B cell (primary cell): ENCODE data around the gene B9D1. TPM values are rescaled to one million over a fixed set of nuclear protein-coding genes. Genes with fewer than 3 reads are reported as not detected.

Experiments
- ATAC-seq: fragments of 200-7000 bp; cut with Tn5 transposase; one replicate; pipeline ENCODE4 v1.10.0; 2021; ENCODE audit warnings: low read depth, mild to moderate bottlenecking, moderate number of reproducible peaks, moderate library complexity
- CTCF ChIA-PET: fragments of 350-600 bp; sonication (Branson Sonifier 250); formaldehyde crosslinking; loops from one replicate; lab custom pipeline; 2021; ENCODE audit warnings: antibody characterized with exemption, inconsistent platforms; lab: Charles Lee
- POLR2A ChIA-PET: fragments of 350-600 bp; sonication (Branson Sonifier 250); formaldehyde crosslinking; loops from one replicate; lab custom pipeline; 2021; ENCODE audit warnings: antibody characterized with exemption; lab: Charles Lee
- DNase-seq: peaks from one replicate; pipeline ENCODE4 v3.0.0; 2013
- H2AFZ ChIP-seq: 2 replicates; pipeline ENCODE4 v1.6.1; 2012; ENCODE audit warnings: mild to moderate bottlenecking, low read depth, low read length; ENCODE audit not compliant: insufficient read depth, poor library complexity, severe bottlenecking
- H3K27ac ChIP-seq, 2 donors: 1 replicate in 1 of 2; 2 replicates in 1 of 2; pipeline ENCODE4 v1.5.1; 2012 to 2013; ENCODE audit warnings: low read length in 2 of 2, mild to moderate bottlenecking in 2 of 2, moderate library complexity in 1 of 2
- H3K27me3 ChIP-seq, 4 experiments: fragments of 200-600 bp in 1 of 4; sonication (generic) in 1 of 4; replicated peaks in 1 of 4; 1 replicate in 2 of 4; 2 replicates in 2 of 4; pipeline versions ENCODE4 v1.6.1 to v1.7.0; 2013 to 2016; ENCODE audit warnings: low read length in 3 of 4, mild to moderate bottlenecking in 2 of 4, mixed read lengths in 1 of 4, moderate library complexity in 1 of 4; ENCODE audit not compliant: insufficient read depth in 4 of 4, control insufficient read depth in 3 of 4; ENCODE audit errors: control extremely low read depth in 1 of 4
- H3K36me3 ChIP-seq, 2 experiments: replicated peaks in 1 of 2; 1 replicate in 1 of 2; 2 replicates in 1 of 2; pipeline versions ENCODE4 v1.6.1 to v1.7.1; 2013; ENCODE audit warnings: low read length in 1 of 2; ENCODE audit not compliant: insufficient read depth in 2 of 2, control insufficient read depth in 1 of 2; ENCODE audit errors: control extremely low read depth in 1 of 2, extremely low read depth in 1 of 2
- H3K4me1 ChIP-seq, 2 donors: fragments of 200-600 bp in 1 of 2; sonication (generic) in 1 of 2; 1 replicate in 1 of 2; 2 replicates in 1 of 2; pipeline versions ENCODE4 v1.5.1 to v1.6.1; 2013 to 2017; ENCODE audit warnings: low read length in 2 of 2; ENCODE audit not compliant: control insufficient read depth in 2 of 2, insufficient read depth in 2 of 2
- H3K4me2 ChIP-seq: replicated peaks from 2 replicates; pipeline ENCODE3; 2012; ENCODE audit warnings: mild to moderate bottlenecking, low read depth, low read length; ENCODE audit not compliant: poor library complexity, severe bottlenecking
- H3K4me3 ChIP-seq, 5 experiments: fragments of 200-600 bp in 1 of 5; sonication (generic) in 1 of 5; 1 replicate in 3 of 5; 2 replicates in 2 of 5; pipeline versions ENCODE4 v1.5.1 to v1.7.0; 2011 to 2016; ENCODE audit warnings: low read length in 4 of 5, mild to moderate bottlenecking in 4 of 5, low read depth in 2 of 5, control low read depth in 1 of 5, moderate library complexity in 1 of 5; ENCODE audit not compliant: insufficient read depth in 1 of 5; ENCODE audit errors: control extremely low read depth in 1 of 5, extremely low read depth in 1 of 5
- H3K79me2 ChIP-seq: fragments of 200-600 bp; sonication (generic); one replicate; pipeline ENCODE4 v1.6.0; 2016; ENCODE audit warnings: low read length; ENCODE audit not compliant: control insufficient read depth, insufficient read depth
- H3K9ac ChIP-seq: fragments of 200-600 bp; sonication (generic); 2 replicates; pipeline ENCODE4 v1.6.1; 2017; ENCODE audit warnings: mild to moderate bottlenecking, low read length, moderate library complexity
- H3K9me3 ChIP-seq, 3 donors: one replicate each; pipeline versions ENCODE4 v1.6.1 to v1.7.1; 2013; ENCODE audit warnings: low read length in 2 of 3; ENCODE audit not compliant: control insufficient read depth in 2 of 3, insufficient read depth in 1 of 3; ENCODE audit errors: control extremely low read depth in 1 of 3
- H4K20me1 ChIP-seq: 2 replicates; pipeline ENCODE4 v1.6.0; 2012; ENCODE audit warnings: mild to moderate bottlenecking, low read length; ENCODE audit not compliant: insufficient read depth, control insufficient read depth, poor library complexity, severe bottlenecking
- H3K27ac Mint-ChIP-seq: one replicate; pipeline ENCODE4 v1.8.0; 2021; ENCODE audit warnings: mixed read lengths
- H3K27me3 Mint-ChIP-seq: one replicate; pipeline ENCODE4 v1.8.0; 2021; ENCODE audit warnings: mixed read lengths
- H3K4me1 Mint-ChIP-seq: one replicate; pipeline ENCODE4 v1.8.0; 2021; ENCODE audit warnings: mixed read lengths
- H3K4me3 Mint-ChIP-seq: one replicate; pipeline ENCODE4 v1.8.0; 2021; ENCODE audit warnings: mixed read lengths
- H3K9me3 Mint-ChIP-seq: one replicate; pipeline ENCODE4 v1.8.0; 2022; ENCODE audit warnings: mixed read lengths; ENCODE audit not compliant: insufficient read depth
- EZH2 ChIP-seq: IDR thresholded peaks from 2 replicates; pipeline ENCODE4 v1.6.1; 2012; ENCODE audit warnings: borderline replicate concordance, low read depth, mild to moderate bottlenecking, moderate library complexity, low read length; ENCODE audit not compliant: insufficient read depth, poor library complexity, severe bottlenecking
- WGBS: methylation state at CpG from one replicate; pipeline ENCODE4 v1.1.5; 2013; ENCODE audit warnings: missing lambda C conversion rate; ENCODE audit not compliant: insufficient coverage; 5-methylcytosine and 5-hydroxymethylcytosine counted together
- intact Hi-C: fragments of 100-400 bp; cut with micrococcal nuclease; formaldehyde crosslinking; loops from one replicate; pipeline ENCODE4 v1.10.0; 2022
- polyA minus RNA-seq: library from RNA; depleted of rRNA, polyadenylated mRNA; stranded (reverse); fragments of >200 nt; gene quantifications from 2 replicates; pipeline ENCODE4 v1.2.3, GENCODE V29; 2012
- polyA plus RNA-seq: library from polyadenylated mRNA; depleted of rRNA; stranded (reverse); fragments of >200 nt; gene quantifications from 2 replicates; pipeline ENCODE4 v1.2.3, GENCODE V29; 2012
- total RNA-seq, 2 donors: library from RNA; stranded (reverse); fragments of 120-200 nt in 1 of 2; gene quantifications; 1 replicate in 1 of 2; 2 replicates in 1 of 2; pipeline versions ENCODE4 v1.2.3 to v1.2.4, GENCODE V29; 2013 to 2022
- TF ChIP-seq, protein P1 (sequence below): fragments of 200-600 bp; IDR thresholded peaks from one replicate; pipeline ENCODE4 v1.8.0; 2022; ENCODE audit warnings: antibody characterized with exemption, mild to moderate bottlenecking

Gene B9D1, protein sequence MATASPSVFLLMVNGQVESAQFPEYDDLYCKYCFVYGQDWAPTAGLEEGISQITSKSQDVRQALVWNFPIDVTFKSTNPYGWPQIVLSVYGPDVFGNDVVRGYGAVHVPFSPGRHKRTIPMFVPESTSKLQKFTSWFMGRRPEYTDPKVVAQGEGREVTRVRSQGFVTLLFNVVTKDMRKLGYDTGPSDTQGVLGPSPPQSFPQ
- total RNA-seq: 6.9 and 7.4 TPM in 2 replicates
- total RNA-seq (2013): 2.1 TPM
- 2.5 and 3.3 TPM in 2 replicates for polyA plus RNA-seq
- polyA minus RNA-seq: 1.8 and 4.5 TPM in 2 replicates

DNA sequence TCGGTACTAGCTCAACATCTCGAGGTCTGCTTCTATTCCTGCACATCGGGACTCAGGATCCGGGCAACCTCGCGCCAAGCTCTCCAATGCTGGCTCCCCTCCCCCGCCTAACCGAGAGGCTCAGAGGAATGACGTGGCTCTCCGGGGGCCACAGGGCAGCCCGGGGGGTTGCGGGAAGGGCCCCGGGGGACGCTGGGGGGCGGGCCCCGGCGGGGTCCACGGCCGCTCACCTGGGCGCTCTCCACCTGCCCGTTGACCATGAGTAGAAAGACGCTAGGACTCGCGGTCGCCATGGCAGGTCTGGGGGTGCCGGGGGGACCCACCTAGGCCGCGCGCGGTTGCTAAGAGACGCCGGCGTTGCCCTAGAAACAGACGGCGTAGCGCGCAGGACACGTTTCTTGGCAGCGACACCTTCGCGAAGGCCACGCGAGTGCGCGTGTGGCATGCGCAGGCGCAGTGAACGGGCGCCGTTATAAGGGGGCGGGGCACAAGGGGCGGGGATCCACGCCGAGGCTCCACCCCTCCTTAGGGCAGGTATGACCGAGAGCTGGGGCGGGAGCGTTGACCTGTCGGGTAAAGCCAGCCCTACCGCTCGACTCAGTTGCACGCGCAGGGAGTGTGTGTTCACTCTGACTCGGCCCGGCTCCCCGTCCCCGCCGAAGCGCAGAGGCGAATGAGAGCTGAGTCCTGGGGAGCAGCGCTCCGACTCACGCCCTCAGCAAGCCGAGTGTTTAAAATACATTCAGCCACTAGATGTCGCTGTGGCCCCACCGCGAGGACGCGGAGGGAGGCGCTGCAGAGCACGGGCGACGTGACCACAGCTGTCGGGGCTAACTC, at the start of gene B9D1:
B9D1 (minus strand) TSS at position 447 of the 837 bp plus-strand sequence; CDS start at position 293, 154 bp downstream.
- under 1% methylated on average over 83 of the region's 83 CpGs for WGBS
- intact Hi-C loops: loop anchor here (1.0 to 2.0 kb wide), 8 partner anchors 16 to 404 kb away; partner anchors contain the start of genes ALDH3A2 and MAPK7
- Histone ChIP-seq H3K36me3 (no peaks in the 10 kb centered on the region), H3K27ac (peak within 1 kb of the TSS; percentile 20 to 82), H3K4me1 (peaks cover 7 to 17% of the 10 kb centered on the region in 2 donors), H4K20me1 (no peaks in the 10 kb centered on the region), H3K27me3 (peaks cover 0 to 8% (median 0%) of the 10 kb centered on the region in 4 experiments), H3K4me2 (peak within 1 kb of the TSS; percentile 100), H3K9me3 (no peaks in the 10 kb centered on the region), H3K79me2 (no peaks in the 10 kb centered on the region), H2AFZ (peak within 1 kb of the TSS; percentile 96), H3K4me3 (peak within 1 kb of the TSS; percentile 35 to 84 (median 69)), H3K9ac (peak within 1 kb of the TSS; percentile 89)
- no peak for TF ChIP-seq EZH2
- TF ChIP-seq, protein P1, sequence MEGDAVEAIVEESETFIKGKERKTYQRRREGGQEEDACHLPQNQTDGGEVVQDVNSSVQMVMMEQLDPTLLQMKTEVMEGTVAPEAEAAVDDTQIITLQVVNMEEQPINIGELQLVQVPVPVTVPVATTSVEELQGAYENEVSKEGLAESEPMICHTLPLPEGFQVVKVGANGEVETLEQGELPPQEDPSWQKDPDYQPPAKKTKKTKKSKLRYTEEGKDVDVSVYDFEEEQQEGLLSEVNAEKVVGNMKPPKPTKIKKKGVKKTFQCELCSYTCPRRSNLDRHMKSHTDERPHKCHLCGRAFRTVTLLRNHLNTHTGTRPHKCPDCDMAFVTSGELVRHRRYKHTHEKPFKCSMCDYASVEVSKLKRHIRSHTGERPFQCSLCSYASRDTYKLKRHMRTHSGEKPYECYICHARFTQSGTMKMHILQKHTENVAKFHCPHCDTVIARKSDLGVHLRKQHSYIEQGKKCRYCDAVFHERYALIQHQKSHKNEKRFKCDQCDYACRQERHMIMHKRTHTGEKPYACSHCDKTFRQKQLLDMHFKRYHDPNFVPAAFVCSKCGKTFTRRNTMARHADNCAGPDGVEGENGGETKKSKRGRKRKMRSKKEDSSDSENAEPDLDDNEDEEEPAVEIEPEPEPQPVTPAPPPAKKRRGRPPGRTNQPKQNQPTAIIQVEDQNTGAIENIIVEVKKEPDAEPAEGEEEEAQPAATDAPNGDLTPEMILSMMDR: peak; percentile 98
- POLR2A ChIA-PET: interaction anchor here (0.5 to 2.2 kb wide), 4 partner anchors 15 to 1349 kb away, joined by 3 to 30 read pairs (median 4); partner anchors contain the start of gene MAPK7
- H3K4me1 Mint-ChIP-seq: peaks cover 19% of the 10 kb centered on the region
- CTCF ChIA-PET: interaction anchor here (0.6 to 6.5 kb wide), 43 partner anchors 8 to 758 kb away, joined by 3 to 133 read pairs (median 4); partner anchors contain the start of genes AKAP10, ALDH3A2, MAPK7 and SLC47A1
- peak within 1 kb of the TSS; percentile 98 for H3K4me3 Mint-ChIP-seq
- no peaks in the 10 kb centered on the region for H3K9me3 Mint-ChIP-seq
- ATAC-seq (peak; percentile 93), DNase-seq (peak; percentile 98)
- H3K27me3 Mint-ChIP-seq: peaks cover 13% of the 10 kb centered on the region
- peak within 1 kb of the TSS; percentile 93 for H3K27ac Mint-ChIP-seq
